ENCODE results near the gene NTHL1. TPM values are rescaled to one million over a fixed set of nuclear protein-coding genes. Genes with fewer than 3 reads are reported as not detected.
"Not testable (repeated sequence)": the region's sequence is repeated elsewhere in the genome, so short reads cannot be mapped to it uniquely, and the experiment has no call there.

The NTHL1 gene
- total RNA-seq, 4 donors from 2014 or later, result 6.1 to 38.7 (median 25.0) TPM

- TF ChIP-seq POLR2A (IDR thresholded peaks at IDR 0.05), result no peak
- no peak for TF ChIP-seq CTCF (IDR thresholded peaks at IDR 0.05)
- Histone ChIP-seq H3K9me3 (no peaks in the 10 kb centered on the region), H3K36me3 (peaks cover 0 to 8% of the 10 kb centered on the region in 2 donors), H3K27ac (peak overlapping the region; percentile 78 to 81 (median 78)), H3K4me3 (replicated peaks in 1 of 3) (peak overlapping the region in 1 of 3 donors; percentile 8), H3K27me3 (no peaks in the 10 kb centered on the region), H3K4me1 (peaks cover 26 to 72% of the 10 kb centered on the region in 2 donors)
- WGBS, 2 donors, result 83 to 94% methylated on average over 26 to 32 of the region's 47 CpGs
- no peak for DNase-seq
- intact Hi-C loops (cut with DNase I), result no loop called here
Measured at GRCh38 chr16:2036200-2036966, 11.3 kb downstream of the NTHL1 start.

- Histone ChIP-seq H3K9me3 (no peaks in the 10 kb centered on the region), H3K27ac (peak overlapping the region; percentile 78 to 81 (median 78)), H3K4me3 (replicated peaks in 1 of 3) (peak overlapping the region in 1 of 3 donors; percentile 8), H3K27me3 (no peaks in the 10 kb centered on the region), H3K36me3 (peaks cover 0 to 8% of the 10 kb centered on the region in 2 donors), H3K4me1 (peaks cover 18 to 64% of the 10 kb centered on the region in 2 donors)
- 33 to 50% methylated on average over 3 to 25 of the region's 34 CpGs for WGBS, 2 donors
- intact Hi-C loops (cut with DNase I), result no loop called here
- DNase-seq, result peak; percentile 54 to 67
- TF ChIP-seq CTCF (IDR thresholded peaks at IDR 0.05), result no peak
- no peak for TF ChIP-seq POLR2A (IDR thresholded peaks at IDR 0.05)
Measured at GRCh38 chr16:2035431-2036199, 12.0 kb downstream of the NTHL1 start.

- intact Hi-C loops (cut with DNase I), result no loop called here
- peaks cover 0 to 8% of the 10 kb centered on the region in 2 donors for H3K36me3 ChIP-seq
- H3K9me3 ChIP-seq, result no peaks in the 10 kb centered on the region
- 43 to 79% methylated on average over 3 to 12 of the region's 17 CpGs for WGBS, 2 donors
- DNase-seq, result no peak
- H3K4me3 ChIP-seq (replicated peaks in 1 of 3), result peak overlapping the region in 1 of 3 donors; percentile 8
- no peak for TF ChIP-seq POLR2A (IDR thresholded peaks at IDR 0.05)
- no peak for TF ChIP-seq CTCF (IDR thresholded peaks at IDR 0.05)
- peak overlapping the region; percentile 78 to 81 (median 78) for H3K27ac ChIP-seq
- H3K27me3 ChIP-seq, result no peaks in the 10 kb centered on the region
- H3K4me1 ChIP-seq, result peaks cover 16 to 56% of the 10 kb centered on the region in 2 donors
Measured at GRCh38 chr16:2034696-2035430, 12.8 kb downstream of the NTHL1 start.

- not testable (repeated sequence) for H3K27me3 ChIP-seq
Measured at GRCh38 chr16:2033909-2034695, 13.5 kb downstream of the NTHL1 start.

More at GRCh38 chr16:2033909-2034695, 13.5 kb downstream of the NTHL1 start:
- H3K4me3 ChIP-seq (replicated peaks in 1 of 3), result peak overlapping the region in 1 of 3 donors; percentile 12
- H3K9me3 ChIP-seq; intact Hi-C loops (cut with DNase I); DNase-seq; H3K36me3 ChIP-seq: not testable (repeated sequence)
- H3K27ac ChIP-seq, result peak overlapping the region; percentile 23 to 81 (median 81)
- peaks cover 16 to 49% of the 10 kb centered on the region in 2 donors for H3K4me1 ChIP-seq
- 40 to 91% methylated on average over 1 to 9 of the region's 32 CpGs for WGBS, 2 donors
